ENCODE results near the gene TSC22D1.

TSC22D1 gene

DNA sequence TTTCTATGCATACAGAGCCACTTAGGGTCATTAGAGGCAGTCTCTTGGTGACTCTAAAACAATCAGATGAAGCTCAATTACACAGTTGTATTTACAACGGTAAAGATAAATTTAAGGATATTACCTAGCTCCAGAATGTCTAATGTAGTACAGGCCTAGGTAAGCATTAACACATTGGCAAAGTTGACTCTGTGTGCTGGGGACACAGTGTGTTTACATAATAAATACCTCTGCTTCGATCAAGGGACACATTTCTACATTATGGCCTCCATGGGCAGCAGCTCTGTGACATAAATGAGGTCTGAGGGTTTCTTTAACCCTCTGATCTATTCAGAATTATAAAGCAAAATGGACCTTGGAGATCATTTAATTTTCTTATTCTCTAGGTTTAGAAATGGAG is 127.8 kb downstream of the TSC22D1 start:
- TF ChIP-seq POLR2A (IDR thresholded peaks at IDR 0.05; ENCODE audit: low read length) (no peak), GATA1 (IDR thresholded peaks at IDR 0.05; ENCODE audit: low read depth, low read length) (no peak)
- no peak for DNase-seq

DNA sequence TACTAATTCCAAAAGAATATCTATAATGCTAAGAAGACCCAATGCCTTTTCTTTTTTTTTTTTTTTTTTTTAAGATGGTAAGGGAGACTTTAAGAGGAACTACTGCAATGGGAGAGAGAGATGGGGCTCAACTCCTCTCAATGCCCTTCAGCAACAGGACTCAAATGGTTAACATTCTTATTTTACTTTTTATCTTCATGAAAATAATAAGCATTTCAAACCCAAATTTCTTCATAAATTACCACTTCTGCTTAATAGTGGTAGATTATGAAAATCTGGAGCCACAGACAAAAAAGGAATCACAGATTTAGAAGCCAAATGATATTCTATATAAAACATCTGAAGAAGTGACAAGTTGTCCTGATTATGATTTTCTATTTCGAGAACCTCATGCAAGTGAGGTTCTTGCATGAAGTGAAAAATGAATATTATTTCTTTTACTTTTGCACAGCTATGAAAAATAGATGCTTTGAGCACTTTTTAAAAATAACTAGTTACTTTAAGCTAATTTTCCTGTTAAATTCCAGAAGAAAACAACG is 128.3 kb downstream of the TSC22D1 start:
- TF ChIP-seq GATA1 (IDR thresholded peaks at IDR 0.05; ENCODE audit: low read depth, low read length) (no peak), POLR2A (IDR thresholded peaks at IDR 0.05; ENCODE audit: low read length) (no peak)
- DNase-seq, result no peak

DNA sequence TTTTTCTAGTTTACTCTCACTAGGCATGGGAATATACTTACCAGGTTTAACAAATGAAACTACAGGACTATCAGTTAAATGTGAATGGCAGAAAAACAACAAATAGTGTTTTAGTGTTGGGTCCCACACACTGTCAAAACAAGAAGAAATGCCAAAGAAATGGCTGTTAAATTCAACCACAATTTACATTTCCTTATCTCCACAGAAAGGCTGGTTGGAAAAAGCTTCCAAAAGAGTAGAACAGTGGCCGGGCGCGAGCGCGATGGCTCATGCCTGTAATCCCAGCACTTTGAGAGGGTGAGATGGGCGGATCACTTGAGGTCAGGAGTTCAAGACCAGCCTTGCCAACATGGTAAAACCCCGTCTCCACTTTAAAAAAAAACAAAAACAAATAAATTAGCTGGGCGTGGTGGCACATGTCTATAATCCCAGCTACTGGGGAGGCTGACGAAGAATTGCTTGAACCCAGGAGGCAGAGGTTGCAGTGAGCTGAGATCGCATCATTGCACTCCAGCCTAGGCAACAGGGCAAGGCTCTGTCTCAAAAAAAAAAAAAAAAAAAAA is 136.0 kb downstream of the TSC22D1 start:
- no peak for DNase-seq
- TF ChIP-seq GATA1 (IDR thresholded peaks at IDR 0.05; ENCODE audit: low read depth, low read length) (no peak), POLR2A (IDR thresholded peaks at IDR 0.05; ENCODE audit: low read length) (no peak)

DNA sequence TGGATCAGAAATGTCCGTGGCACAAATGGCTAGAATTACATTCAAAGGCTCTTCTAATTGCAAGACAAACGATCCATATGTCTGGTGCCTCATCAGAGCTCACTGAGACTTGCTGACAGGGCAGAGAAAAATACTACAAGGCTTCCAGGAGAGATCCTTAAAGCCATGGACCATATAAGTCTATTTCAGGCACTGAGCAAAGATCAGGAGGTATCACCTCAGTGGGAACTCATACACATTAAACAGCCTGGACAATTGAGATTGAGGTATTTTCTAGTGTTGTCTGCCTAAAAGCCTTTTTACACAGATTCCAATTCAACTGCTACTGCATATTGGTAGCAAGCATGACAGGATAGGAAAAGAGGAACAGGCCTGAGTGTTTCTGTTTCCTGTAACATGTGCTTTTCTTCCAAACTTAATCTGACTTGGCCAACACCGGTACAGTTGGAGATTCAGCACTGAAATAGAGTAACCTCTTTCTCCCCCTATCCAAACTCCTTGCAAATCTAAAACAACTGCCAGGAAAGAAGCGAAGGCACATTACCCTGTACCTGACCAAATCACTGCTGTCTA is 136.6 kb downstream of the TSC22D1 start:
- TF ChIP-seq POLR2A (IDR thresholded peaks at IDR 0.05; ENCODE audit: low read length) (no peak), GATA1 (IDR thresholded peaks at IDR 0.05; ENCODE audit: low read depth, low read length) (no peak)
- DNase-seq, result no peak

DNA sequence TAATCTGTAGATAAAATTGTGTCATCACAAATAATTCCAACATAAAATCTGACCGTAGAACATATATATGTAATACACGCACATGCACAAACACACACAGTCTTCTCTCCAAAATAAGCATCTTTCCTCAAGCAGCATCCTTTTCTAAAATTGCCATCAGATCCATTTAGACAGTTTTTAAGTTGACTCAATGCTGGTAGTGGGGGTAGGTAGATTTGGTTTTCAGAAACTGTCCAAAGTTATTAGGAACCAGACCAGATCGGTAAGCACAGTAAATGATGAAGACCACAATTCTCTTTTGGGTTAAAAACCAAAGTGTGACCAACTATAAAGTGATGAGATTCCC is 137.9 kb downstream of the TSC22D1 start:
- TF ChIP-seq GATA1 (IDR thresholded peaks at IDR 0.05; ENCODE audit: low read depth, low read length) (no peak), POLR2A (IDR thresholded peaks at IDR 0.05; ENCODE audit: low read length) (no peak)
- no peak for DNase-seq

DNA sequence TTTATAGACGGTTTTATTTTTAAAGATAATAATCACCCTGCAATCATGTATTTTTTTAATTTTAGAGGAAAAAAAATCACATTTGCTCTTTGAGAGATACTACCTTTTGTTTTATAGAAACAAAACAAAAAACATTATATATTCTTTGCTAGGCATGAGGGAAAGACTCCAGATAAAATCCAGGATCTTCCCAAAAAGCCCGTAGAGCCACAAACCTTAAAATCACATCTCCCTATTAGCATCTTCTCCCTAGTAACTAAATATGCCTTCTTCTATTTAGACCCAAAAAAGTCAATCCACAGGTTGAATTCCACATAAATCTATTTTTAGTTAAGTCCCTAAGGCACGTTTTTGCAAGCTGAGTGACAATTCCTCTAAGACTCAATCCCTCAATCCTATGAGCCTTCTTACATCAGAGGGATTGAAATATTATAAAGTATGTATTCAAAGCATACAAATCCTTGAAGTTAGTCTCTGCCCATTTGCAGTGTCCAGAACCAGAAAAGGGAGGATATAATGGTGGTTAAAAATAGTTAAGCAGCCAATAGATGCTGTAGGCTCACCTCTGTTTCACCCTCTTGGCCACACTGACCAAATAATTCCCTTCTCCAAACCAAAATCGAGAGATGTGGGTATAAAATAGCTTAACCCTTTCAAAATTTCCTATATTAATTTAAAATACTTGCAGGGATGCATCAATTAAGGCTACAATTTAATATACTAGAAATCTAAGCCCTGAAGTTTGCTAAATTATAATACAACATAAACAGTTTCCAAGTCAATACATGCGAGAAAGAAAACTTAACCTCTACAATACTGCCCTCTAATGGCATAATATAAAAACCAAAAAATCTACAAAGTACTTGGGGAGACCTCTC is 138.5 kb downstream of the TSC22D1 start:
- DNase-seq, result peak; percentile 71 to 75
- TF ChIP-seq POLR2A (IDR thresholded peaks at IDR 0.05; ENCODE audit: low read length) (no peak), GATA1 (IDR thresholded peaks at IDR 0.05; ENCODE audit: low read depth, low read length) (no peak)

DNA sequence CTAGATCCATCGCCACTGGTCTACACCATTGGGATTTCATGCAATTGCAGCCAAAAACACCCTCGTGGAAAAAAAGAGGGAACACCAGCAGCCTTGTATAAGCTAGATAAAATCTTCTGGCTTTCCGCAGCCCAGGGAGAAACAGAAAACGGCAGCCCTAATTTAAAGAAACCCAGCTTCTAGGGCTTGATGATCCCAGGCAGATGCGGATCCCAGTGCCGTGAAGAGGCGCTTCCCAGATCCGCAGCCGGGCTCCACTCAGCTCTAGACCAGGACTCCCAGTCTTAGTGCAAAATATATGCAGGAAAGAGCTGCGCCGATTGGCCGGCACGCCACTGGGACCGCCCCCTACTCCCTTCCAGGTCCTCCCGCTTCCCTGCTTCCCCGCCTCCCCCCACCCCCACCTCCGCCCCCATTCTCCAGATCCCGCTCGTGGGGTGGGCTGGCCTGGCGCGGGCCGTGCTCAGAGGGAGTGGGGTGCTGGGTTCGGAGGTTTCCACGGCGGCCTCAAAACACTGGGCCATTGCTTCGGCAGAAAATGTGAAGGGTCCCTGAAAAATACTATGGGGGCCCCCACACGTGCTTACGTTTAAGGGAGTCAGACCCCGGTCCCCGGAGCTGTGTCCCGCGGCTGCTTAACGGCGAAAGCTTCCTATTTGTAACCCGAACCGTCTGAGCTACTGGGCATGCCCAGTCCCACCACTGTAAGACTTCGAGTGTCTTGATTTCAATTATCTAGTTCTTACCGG is 139.4 kb downstream of the TSC22D1 start:
- DNase-seq, result peak; percentile 82 to 83
- TF ChIP-seq POLR2A (IDR thresholded peaks at IDR 0.05; ENCODE audit: low read length) (peak; percentile 88), GATA1 (IDR thresholded peaks at IDR 0.05; ENCODE audit: low read depth, low read length) (no peak)

DNA sequence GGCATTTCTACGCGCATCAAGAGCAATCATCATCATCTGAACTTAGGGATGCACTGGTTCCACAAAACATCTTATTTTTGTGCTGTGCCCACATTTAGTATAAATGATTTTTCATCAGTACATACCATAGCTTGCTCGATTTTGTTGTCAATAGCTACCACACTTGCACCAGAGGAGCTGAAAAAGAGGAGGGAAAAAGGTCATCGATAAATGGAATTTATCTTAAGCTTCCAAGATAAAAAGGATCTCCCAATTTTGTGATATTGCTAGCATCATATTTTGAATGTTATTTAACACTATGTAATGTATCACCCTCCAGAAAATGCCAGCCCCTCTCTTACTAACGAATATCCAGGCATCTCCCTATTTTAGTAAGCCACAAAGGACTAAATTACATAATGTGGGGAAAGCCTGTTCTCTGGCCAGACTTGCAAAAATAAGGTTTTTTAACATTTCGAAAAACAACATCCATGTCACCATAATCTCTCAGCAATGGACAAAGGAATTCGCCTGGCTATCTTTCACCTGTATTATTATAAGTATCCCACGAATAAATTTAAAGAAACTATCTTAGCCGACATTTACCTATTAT is 140.1 kb downstream of the TSC22D1 start:
- TF ChIP-seq GATA1 (IDR thresholded peaks at IDR 0.05; ENCODE audit: low read depth, low read length) (no peak), POLR2A (IDR thresholded peaks at IDR 0.05; ENCODE audit: low read length) (no peak)
- DNase-seq, result peak in 1 of 2 experiments; percentile 69

DNA sequence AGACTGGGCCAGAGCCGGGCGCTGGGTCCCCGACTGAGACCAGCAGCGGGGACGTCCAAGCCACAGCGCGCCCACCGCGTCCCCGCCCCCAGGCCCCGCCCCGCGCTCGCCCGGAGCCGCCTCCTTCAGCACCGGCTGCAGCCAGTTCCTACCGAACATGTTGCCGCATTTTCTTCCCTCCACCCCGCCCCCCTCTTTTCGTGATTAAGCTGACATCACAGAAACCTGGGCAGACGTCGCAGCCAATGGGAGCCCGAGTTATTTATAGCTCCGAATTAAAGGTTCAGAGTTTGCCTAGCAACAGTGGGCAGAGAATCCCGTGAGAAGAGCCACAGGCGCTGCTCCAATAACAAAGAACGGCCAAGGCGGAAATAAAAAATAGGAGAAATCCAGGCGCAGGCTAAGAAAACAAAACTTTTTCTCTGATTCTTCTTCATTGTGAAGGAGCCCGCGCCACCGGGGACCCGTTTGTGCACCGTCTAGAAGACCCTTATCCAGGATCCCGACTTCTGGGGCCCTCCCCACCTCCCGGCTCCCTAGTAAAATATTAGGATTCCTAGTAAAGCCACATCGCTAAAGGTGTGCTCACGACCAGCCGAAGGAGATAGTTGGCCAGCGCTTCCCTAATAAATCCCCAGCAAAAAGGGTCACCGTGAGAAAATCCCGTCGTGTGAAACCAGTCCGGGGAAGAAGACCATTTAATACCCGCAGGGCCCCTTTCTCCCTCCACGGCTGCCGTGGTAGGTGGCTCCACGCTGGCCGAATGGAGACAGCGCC is 140.8 kb downstream of the TSC22D1 start:
- TF ChIP-seq GATA1 (IDR thresholded peaks at IDR 0.05; ENCODE audit: low read depth, low read length), result no peak
- peak; percentile 86 for TF ChIP-seq POLR2A (IDR thresholded peaks at IDR 0.05; ENCODE audit: low read length)
- peak; percentile 99 for DNase-seq

DNA sequence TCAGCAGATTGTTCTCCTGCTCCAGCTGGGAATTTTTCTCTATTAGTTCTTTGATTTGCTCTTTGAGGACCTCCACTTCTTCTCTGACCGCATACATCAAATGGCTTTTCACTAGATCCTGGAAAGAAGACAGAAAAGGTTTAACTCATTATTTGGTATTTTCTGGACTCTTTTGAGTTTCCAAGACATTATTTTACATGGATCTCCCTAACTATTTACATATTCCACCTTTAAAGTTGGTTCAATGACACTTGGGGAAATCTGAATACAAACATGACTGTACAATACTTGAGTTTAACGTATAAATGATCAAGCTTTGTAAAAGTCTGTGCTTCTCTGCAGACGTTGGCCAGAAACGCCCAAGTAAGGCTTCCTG is 141.4 kb downstream of the TSC22D1 start:
- DNase-seq, result no peak
- TF ChIP-seq POLR2A (IDR thresholded peaks at IDR 0.05; ENCODE audit: low read length) (no peak), GATA1 (IDR thresholded peaks at IDR 0.05; ENCODE audit: low read depth, low read length) (no peak)

DNA sequence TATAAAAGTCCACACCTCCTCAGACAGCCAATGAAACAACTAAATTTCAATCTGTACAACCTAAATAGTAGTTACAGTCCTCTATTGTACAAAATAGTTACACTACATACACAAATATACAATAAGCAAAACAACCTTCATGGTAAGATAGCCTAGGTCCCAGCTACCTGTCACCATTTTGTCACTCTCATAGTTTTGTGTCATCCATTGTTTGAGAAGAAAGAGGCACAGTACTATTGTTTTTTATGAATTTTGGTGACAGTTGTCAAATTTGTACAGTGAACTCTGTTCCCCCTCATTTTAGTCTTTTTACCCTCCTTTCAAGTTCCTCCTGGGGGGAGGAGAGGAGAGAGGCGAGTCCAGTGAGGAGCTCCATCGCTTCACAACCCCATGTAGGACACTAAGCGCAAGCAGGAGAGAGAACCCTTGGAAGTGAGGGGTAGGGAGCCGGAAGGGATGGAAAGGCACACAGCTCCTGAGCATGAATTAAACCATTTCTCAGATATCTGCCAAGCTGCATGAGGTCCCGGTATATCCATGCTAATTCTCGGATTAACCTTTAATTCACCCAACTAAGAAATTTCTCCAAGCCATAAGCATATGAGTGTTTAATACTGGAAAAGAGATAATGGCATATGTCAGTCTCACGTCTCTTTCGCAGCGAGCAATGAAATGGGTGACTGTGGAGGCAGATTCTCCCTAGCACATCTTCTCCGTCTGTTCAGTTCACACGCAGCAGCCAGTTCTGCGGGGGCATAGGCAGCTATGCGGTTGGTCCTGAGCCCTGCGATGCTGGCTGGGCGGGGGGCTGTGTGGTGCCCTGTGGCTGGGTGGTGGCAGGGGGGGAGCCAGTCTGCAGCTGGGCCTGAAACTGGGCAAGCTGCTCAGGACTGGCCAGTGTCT is 142.0 kb downstream of the TSC22D1 start:
- DNase-seq, result no peak
- TF ChIP-seq GATA1 (IDR thresholded peaks at IDR 0.05; ENCODE audit: low read depth, low read length), result no peak
- TF ChIP-seq POLR2A (IDR thresholded peaks at IDR 0.05; ENCODE audit: low read length), result no peak

DNA sequence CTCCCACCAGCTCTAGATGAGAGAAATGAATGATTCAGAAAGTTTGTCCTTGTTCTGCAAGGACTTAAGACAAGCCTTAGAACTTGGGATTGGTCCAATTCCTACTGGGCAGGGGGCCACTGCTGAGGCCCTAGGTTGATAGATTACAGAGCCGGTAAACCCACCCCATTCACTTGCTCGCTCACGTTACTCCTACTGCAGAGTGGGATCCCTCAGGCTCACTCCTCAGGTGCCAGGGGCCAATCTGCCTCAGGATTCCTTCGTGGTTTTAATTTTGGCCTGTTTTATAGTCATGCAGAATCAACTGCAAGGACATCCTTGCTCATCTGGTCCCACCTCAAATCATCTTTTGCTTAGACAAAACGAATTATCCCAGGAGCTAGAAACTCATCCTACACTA is 143.5 kb downstream of the TSC22D1 start:
- TF ChIP-seq POLR2A (IDR thresholded peaks at IDR 0.05; ENCODE audit: low read length), result peak; percentile 39
- no peak for TF ChIP-seq GATA1 (IDR thresholded peaks at IDR 0.05; ENCODE audit: low read depth, low read length)

More for the DNA sequence above, 143.5 kb downstream of the TSC22D1 start:
- no peak for DNase-seq
